T47D (cell line): Measurements from ENCODE around the gene LRIG3.
"Not testable (repeated sequence)": the region's sequence is repeated elsewhere in the genome, so short reads cannot be mapped to it uniquely, and the experiment has no call there.

Experiments
- DNase-seq, 2 experiments: peaks; one replicate each; pipeline versions ENCODE4 v3.0.0 to v3.0.0-alpha.2; 2011 to 2012; ENCODE audit warnings: low read depth in 1 of 2, low spot score in 1 of 2
- JUND ChIP-seq: IDR thresholded peaks from 2 replicates; pipeline ENCODE4 v1.6.1; 2012; ENCODE audit warnings: low read depth
- in situ Hi-C: cut with HindIII; loops from 2 replicates; pipeline ENCODE4 v1.10.0; 2016; ENCODE audit warnings: low sequenced_read_pairs, low pct_unique_long_range_greater_than_20kb

The LRIG3 gene

DNA sequence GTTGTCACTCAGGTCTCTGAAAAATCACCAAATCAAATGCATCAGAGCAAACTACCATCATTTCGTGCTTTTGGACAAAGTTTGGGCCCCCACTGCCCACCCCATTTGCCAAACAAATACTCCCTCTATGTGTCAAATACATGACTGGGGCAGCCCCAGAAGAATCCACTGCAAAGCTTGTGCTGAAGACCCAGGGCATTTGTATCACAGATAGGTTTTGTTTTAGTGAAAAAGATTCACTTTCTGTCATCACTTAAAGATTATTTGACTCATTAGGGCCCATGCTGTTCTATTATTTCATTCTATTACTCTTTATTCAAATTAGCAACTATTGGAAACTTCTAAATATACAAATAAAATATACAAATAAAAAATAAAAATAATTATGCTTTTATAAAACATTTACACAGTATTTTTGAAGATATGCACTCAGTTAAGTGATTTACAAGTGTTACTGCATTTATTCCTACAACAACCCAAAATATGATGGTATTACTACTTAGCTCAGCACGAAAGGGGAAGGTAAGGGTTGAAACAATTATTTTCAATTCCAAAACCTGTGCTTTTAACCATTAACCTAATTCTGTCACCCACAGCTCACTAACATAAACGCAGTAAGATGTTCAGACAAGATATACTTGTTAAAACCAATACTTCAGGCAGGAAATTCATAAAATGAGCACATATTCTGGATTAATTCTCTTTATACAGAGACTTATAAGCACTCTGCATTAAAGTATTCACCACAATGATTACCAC is 36.5 kb downstream of the LRIG3 start:
- DNase-seq: no peak
- no peak for TF ChIP-seq JUND
- in situ Hi-C loops: no loop called here

DNA sequence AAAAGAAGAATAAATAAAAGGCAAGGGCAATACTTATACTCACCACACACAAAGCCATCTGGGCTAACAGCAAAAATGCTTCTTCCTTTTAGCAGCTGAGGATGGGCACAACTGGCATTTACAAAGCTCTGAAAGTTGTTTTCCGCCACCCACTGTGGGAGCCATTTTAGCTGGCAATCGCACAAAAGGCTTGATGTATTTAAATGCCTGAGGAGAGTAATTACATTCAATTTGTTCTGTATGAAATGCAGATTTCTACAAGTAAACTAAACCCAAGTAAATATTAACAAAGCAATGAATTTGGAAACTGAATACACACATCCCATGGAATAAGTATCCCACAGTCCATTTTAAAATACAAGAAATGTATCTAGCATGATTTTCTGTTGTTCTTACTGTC is 37.5 kb downstream of the LRIG3 start:
- no peak for TF ChIP-seq JUND
- in situ Hi-C loops: no loop called here
- no peak for DNase-seq

DNA sequence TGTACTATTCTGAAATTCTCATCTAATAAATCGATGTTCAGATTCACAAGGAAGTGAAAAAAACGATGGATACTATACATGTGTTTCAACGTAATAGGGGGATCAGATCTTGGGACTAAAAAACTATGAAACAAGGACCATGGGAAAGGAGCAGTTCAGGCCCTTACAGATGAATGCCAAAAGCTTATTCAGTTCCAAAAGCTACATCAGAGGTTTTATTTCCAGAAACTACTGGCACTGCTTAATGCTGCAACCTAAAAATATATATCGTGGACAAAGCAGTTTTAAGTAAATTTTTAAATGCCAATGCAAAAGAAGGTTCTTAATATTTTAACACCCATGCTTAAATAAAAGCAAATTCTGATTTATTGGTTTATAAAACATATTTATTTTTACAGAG is 38.5 kb downstream of the LRIG3 start:
- DNase-seq: no peak
- TF ChIP-seq JUND: no peak
- in situ Hi-C loops: no loop called here

- DNase-seq: no peak
- TF ChIP-seq JUND: no peak
- in situ Hi-C loops: no loop called here
Observed at GRCh38 chr12:58880639-58881038, 39.7 kb downstream of the LRIG3 start.

GRCh38 chr12:58877243-58877743 is 43.0 kb downstream of the LRIG3 start:
- TF ChIP-seq JUND: no peak
- DNase-seq: peak; percentile 17 to 86
- in situ Hi-C loops: no loop called here

- TF ChIP-seq JUND: no peak
- DNase-seq: peak in 1 of 2 experiments; percentile 18
- in situ Hi-C loops: no loop called here
Observed at GRCh38 chr12:58873496-58873895, 46.8 kb downstream of the LRIG3 start.

DNA sequence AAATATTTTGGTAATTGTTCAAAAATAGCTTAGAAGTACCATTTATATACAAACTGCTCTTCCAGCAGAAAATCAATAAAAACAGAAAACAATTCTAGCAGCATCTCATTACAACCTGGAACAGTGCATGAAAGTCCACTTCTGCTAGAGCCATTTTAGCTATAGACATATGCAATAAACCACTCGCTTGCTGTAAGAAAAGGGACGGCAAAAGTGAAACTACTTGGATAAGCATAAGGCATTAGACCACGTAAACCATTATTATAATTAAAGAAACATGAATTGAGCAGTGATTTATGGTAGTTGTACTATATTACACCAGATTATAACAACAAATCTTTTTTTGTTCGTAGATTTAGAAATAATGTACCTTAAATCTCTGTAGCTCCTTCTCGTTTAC is 48.7 kb downstream of the LRIG3 start:
- no peak for TF ChIP-seq JUND
- DNase-seq: no peak
- in situ Hi-C loops: no loop called here

GRCh38 chr12:58870595-58870994 is 49.7 kb downstream of the LRIG3 start:
- no peak for DNase-seq
- no peak for TF ChIP-seq JUND
- in situ Hi-C loops: no loop called here

- no peak for DNase-seq
- TF ChIP-seq JUND: no peak
- in situ Hi-C loops: no loop called here
Observed at GRCh38 chr12:58860788-58861240, 59.5 kb downstream of the LRIG3 start.

GRCh38 chr12:58860056-58860787 is 60.1 kb downstream of the LRIG3 start:
- in situ Hi-C loops: no loop called here
- no peak for DNase-seq
- no peak for TF ChIP-seq JUND

DNA sequence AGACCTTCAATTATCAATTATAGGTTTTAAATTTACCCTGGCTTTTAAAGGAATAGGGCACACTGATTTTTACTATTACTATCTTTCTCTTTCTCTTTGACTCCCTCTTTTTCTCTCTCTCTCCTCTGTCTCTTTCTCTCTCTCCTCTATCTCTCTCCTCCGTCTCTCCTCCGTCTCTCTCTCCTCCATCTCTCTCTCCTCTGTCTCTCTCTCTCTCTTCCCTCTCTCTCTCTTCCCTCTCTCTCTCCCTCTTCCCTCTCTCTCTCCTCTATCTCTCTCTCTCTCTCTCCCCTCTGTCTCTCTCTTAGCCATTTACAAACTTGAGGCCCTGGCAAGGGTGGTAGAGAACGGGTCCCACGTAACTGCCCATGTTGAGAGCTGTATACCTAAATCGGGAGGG is 62.3 kb downstream of the LRIG3 start:
- no peak for TF ChIP-seq JUND
- no peak for DNase-seq
- in situ Hi-C loops: no loop called here

DNA sequence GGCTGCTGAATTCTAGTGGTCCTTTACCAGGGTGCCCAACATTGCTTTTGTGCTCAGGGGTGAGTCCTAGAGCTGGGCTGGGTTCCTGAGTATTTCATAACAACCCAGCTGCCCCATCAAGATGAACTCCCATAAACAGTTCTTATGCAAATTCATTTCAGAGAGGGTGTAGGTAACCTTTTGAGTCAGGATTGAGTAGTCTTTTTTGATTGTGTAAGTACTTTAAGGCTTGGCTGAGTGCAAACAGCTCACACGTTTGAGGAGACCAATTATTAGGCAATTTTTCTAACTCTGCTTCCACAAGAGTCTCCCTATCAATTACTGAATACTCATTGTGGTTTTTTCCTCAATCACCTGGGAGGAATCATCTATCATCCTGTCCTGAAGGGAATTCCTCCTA is 63.1 kb downstream of the LRIG3 start:
- in situ Hi-C loops, DNase-seq: not testable (repeated sequence)

DNA sequence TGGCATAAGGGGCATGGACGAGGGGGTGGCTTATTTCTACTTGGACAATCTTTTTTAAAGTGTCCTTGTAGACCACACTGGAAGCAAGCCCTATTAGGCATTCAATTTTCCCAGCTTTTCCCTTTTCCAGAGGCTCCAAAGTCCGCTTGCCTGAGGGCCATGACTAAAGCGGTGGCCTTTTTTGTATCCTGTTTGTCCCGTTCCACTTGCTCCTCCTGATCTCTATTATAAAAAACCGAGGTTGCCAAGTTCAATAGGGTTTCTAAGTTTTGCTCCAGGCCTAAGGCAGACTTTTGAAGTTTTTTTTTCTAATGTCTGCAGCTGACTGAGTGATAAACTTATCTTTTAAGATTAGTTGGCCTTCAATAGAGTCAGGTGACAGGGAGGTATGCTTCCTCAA is 64.7 kb downstream of the LRIG3 start:
- DNase-seq: peak in 1 of 2 experiments; percentile 71
- in situ Hi-C loops: not testable (repeated sequence)
